ENCODE results near the gene IL1RAPL2. TPM values are rescaled to one million over a fixed set of nuclear protein-coding genes. Genes with fewer than 3 reads are reported as not detected.

The IL1RAPL2 gene
- total and polyA plus RNA-seq, 2 of the 4 experiments (the other 2 are of a cell fraction) = 0.03 TPM; not detected in 1

DNA sequence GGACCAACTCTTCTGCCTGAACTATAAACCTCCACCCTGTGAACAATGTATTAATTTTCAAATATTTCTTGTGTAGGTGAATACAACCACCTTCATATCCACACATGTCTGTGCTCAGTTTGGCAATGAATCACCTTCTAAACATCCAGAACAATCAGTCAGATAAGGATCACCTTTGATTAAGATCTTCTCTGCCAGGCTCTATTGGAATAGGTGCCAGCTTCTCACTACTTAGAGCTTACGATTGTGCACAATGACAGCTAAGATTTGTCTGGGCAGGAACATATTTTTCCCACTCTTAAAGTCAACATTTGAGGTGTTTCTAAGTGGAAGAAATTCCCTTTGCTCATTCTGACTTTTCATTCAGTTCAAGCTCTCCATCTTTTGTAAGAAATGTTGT, 237.2 kb downstream of the IL1RAPL2 start:
- TF ChIP-seq USF2 (IDR thresholded peaks at IDR 0.05; ENCODE audit: low read depth, low read length) = no peak
- TF ChIP-seq POLR2A (IDR thresholded peaks at IDR 0.05; ENCODE audit: low read depth, low read length) = no peak
- TF ChIP-seq CEBPB (IDR thresholded peaks at IDR 0.05; ENCODE audit: low read depth, low read length) = no peak
- no peak for TF ChIP-seq BHLHE40 (IDR thresholded peaks at IDR 0.05; ENCODE audit: low read depth, low read length)
- TF ChIP-seq MXI1 (IDR thresholded peaks at IDR 0.05; ENCODE audit: borderline replicate concordance, low read depth, low read length) = no peak
- no peak for TF ChIP-seq FOS (IDR thresholded peaks at IDR 0.05; ENCODE audit: low read depth, low read length)
- TF ChIP-seq MAZ (IDR thresholded peaks at IDR 0.05; ENCODE audit: borderline replicate concordance, low read depth, low read length) = no peak
- TF ChIP-seq SMC3 (IDR thresholded peaks at IDR 0.05; ENCODE audit: low read depth, low read length) = no peak
- TF ChIP-seq, protein P1, sequence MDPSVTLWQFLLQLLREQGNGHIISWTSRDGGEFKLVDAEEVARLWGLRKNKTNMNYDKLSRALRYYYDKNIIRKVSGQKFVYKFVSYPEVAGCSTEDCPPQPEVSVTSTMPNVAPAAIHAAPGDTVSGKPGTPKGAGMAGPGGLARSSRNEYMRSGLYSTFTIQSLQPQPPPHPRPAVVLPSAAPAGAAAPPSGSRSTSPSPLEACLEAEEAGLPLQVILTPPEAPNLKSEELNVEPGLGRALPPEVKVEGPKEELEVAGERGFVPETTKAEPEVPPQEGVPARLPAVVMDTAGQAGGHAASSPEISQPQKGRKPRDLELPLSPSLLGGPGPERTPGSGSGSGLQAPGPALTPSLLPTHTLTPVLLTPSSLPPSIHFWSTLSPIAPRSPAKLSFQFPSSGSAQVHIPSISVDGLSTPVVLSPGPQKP (IDR thresholded peaks at IDR 0.05; ENCODE audit: borderline replicate concordance, low read depth, low read length) = no peak
- no peak for TF ChIP-seq RCOR1 (IDR thresholded peaks at IDR 0.05; ENCODE audit: insufficient replicate concordance, low read length)
- TF ChIP-seq RAD21 (IDR thresholded peaks at IDR 0.05; ENCODE audit: low read length) = no peak
- no peak for TF ChIP-seq NFE2L2 (IDR thresholded peaks at IDR 0.05; ENCODE audit: low read depth, low read length)
- no peak for TF ChIP-seq CTCF (conservative IDR thresholded peaks at IDR 0.05; ENCODE audit: low read depth, low read length)
- TF ChIP-seq RFX5 (IDR thresholded peaks at IDR 0.05; ENCODE audit: low read depth, low read length) = no peak
- TF ChIP-seq CHD1 (IDR thresholded peaks at IDR 0.05; ENCODE audit: low read depth, low read length) = no peak

More for the DNA sequence above, 237.2 kb downstream of the IL1RAPL2 start:
- Histone ChIP-seq H3K23ac (ENCODE audit: low read depth, low read length) (no peak overlapping the region), H2BK5ac (ENCODE audit: low read depth, low read length, poor library complexity, severe bottlenecking) (no peak overlapping the region), H2BK20ac (ENCODE audit: low read depth, low read length) (no peak overlapping the region), H3K4me3 (ENCODE audit: insufficient read depth, low read depth, low read length) (no peak overlapping the region), H3K4ac (ENCODE audit: low read depth, low read length) (no peak overlapping the region), H4K5ac (ENCODE audit: low read depth, low read length) (no peak overlapping the region), H4K8ac (ENCODE audit: low read depth in 2 of 2, low read length in 2 of 2) (no peak overlapping the region), H3K79me1 (ENCODE audit: low read depth in 1 of 2, low read length in 2 of 2) (no peaks in the 10 kb centered on the region), H3K9me1 (ENCODE audit: insufficient read depth, low read length) (no peaks in the 10 kb centered on the region), H3K27ac (ENCODE audit: insufficient read depth, low read length) (no peak overlapping the region), H3K9me3 (ENCODE audit: control insufficient read depth, insufficient read depth, low read length) (no peaks in the 10 kb centered on the region), H3K56ac (ENCODE audit: extremely low read depth, insufficient read depth, low read length) (no peak overlapping the region), H2AK9ac (replicated peaks; ENCODE audit: low read depth, low read length, poor library complexity) (no peak overlapping the region), H2BK15ac (ENCODE audit: low read depth, low read length) (no peak overlapping the region), H3K18ac (ENCODE audit: low read depth, low read length) (no peak overlapping the region), H2BK120ac (ENCODE audit: low read depth, low read length) (no peak overlapping the region), H3K14ac (replicated peaks; ENCODE audit: low read depth, low read length) (no peak overlapping the region), H2AFZ (replicated peaks; ENCODE audit: low read length, poor library complexity) (no peak overlapping the region), H4K20me1 (ENCODE audit: insufficient read depth, low read length) (no peaks in the 10 kb centered on the region), H3K4me2 (ENCODE audit: low read depth, low read length) (no peak overlapping the region), H2AK5ac (ENCODE audit: low read depth, low read length) (no peak overlapping the region), H3K27me3 (ENCODE audit: control insufficient read depth, insufficient read depth, low read length) (peaks cover 2% of the 10 kb centered on the region; the same call in 1 of the 2 replicates), H4K91ac (ENCODE audit: insufficient read depth, low read depth, low read length) (no peak overlapping the region), H3K36me3 (ENCODE audit: control insufficient read depth, insufficient read depth, low read length) (no peaks in the 10 kb centered on the region), H3K9ac (ENCODE audit: low read depth, low read length) (no peak overlapping the region), H3K4me1 (ENCODE audit: control insufficient read depth, insufficient read depth, low read length) (no peaks in the 10 kb centered on the region)
- DNase-seq (no peak), ATAC-seq (ENCODE audit: low read depth) (no peak)
- in situ Hi-C loops (cut with MboI; ENCODE audit: low sequenced_read_pairs) (no loop called here), dilution Hi-C loops (cut with HindIII; ENCODE audit: low sequenced_read_pairs, unreplicated experiment) (no loop called here), intact Hi-C loops (cut with micrococcal nuclease) (no loop called here)
- BruUV-seq (replicated peaks) = no TSS peak
- WGBS, 2 experiments (ENCODE audit: extremely low coverage in 2 of 2, insufficient read length in 1 of 2) = no CpG with 5 or more reads among the region's 1 CpG
- POLR2A ChIA-PET (ENCODE audit: unreplicated experiment) = no interaction called here
- CTCF ChIA-PET = no interaction called here
